ENCODE measurements around the gene TMEM30A.
A peak's percentile ranks its signal among the peaks of the same experiment; 100 is the strongest.

Gene TMEM30A

DNA sequence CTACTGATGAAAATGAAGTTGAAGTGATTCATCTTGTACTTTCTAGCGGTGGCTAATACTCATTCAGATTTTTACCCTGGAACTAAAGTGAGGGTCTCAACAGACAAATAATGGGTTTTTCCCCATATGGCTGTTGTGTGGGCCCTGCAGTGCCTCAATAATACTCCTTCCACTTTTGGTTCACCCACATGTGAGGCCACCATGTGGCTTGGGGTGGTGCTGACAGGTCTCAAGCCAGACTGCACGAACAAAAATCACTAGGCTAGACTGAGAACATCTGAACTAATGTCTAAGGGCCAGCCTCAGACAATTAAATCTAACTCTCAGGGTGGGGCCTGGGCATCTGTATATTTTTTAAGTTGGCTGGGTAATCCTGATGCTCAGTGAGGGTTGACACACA lies 70.9 kb downstream of the TMEM30A start:
- H3K4me3 ChIP-seq (ENCODE audit: low read length): no peak overlapping the region
- no peak for DNase-seq (ENCODE audit: low read depth)

GRCh38 chr6:75213112-75213511 lies 71.5 kb downstream of the TMEM30A start:
- H3K4me3 ChIP-seq (ENCODE audit: low read length): no peak overlapping the region
- peak; percentile 72 for DNase-seq (ENCODE audit: low read depth)
- TF ChIP-seq, protein P1, sequence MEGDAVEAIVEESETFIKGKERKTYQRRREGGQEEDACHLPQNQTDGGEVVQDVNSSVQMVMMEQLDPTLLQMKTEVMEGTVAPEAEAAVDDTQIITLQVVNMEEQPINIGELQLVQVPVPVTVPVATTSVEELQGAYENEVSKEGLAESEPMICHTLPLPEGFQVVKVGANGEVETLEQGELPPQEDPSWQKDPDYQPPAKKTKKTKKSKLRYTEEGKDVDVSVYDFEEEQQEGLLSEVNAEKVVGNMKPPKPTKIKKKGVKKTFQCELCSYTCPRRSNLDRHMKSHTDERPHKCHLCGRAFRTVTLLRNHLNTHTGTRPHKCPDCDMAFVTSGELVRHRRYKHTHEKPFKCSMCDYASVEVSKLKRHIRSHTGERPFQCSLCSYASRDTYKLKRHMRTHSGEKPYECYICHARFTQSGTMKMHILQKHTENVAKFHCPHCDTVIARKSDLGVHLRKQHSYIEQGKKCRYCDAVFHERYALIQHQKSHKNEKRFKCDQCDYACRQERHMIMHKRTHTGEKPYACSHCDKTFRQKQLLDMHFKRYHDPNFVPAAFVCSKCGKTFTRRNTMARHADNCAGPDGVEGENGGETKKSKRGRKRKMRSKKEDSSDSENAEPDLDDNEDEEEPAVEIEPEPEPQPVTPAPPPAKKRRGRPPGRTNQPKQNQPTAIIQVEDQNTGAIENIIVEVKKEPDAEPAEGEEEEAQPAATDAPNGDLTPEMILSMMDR (conservative IDR thresholded peaks at IDR 0.05; ENCODE audit: low read length): no peak

More for the DNA sequence above, 70.9 kb downstream of the TMEM30A start:
- TF ChIP-seq, protein P1 (conservative IDR thresholded peaks at IDR 0.05; ENCODE audit: low read length): 0 out of 2 replicates have a peak, but pooled peaks have one; percentile 7

GRCh38 chr6:75211920-75212590 lies 72.5 kb downstream of the TMEM30A start:
- TF ChIP-seq, protein P1 (conservative IDR thresholded peaks at IDR 0.05; ENCODE audit: low read length): no peak
- no peak overlapping the region for H3K4me3 ChIP-seq (ENCODE audit: low read length)
- no peak for DNase-seq (ENCODE audit: low read depth)

DNA sequence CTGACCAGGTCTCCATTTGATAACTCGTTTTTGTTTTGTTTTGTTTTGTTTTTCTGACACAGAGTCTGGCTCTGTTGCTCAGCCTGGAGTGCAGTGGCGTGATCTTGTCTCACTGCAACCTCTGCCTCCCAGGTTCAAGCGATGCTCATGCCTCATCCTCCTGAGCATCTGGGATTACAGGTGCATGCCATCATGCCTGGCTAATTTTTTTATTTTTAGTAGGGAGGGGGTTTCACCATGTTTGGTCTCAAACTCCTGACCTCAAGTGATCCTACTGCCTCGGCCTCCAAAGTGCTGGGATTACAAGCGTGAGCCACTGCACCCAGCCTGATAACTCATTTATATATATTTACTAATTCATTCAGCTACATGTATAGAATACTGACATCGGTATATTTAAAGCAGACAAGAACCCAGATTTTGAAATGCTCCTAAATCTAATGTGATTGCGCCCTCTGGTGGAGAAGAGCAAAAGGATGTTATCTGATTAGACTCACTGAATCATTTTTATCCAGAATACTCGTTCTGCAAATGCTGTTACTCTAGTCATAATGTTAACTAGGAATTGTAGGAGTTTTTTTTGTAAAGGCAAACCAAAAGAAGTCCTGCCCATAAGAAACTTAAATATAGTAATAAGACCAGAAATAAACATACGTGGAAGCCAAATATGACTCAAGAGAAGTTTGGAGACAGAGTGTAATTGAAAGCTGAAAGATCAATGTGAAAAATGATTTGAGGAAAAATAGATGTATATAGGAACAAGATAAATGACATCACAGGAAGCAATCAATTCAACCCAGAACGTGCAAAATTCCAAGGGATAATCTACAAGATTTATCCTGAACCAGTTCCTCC lies 73.5 kb downstream of the TMEM30A start:
- peak; percentile 73 for DNase-seq (ENCODE audit: low read depth)
- no peak overlapping the region for H3K4me3 ChIP-seq (ENCODE audit: low read length)
- TF ChIP-seq, protein P1 (conservative IDR thresholded peaks at IDR 0.05; ENCODE audit: low read length): peak; percentile 78

- TF ChIP-seq, protein P1 (conservative IDR thresholded peaks at IDR 0.05; ENCODE audit: low read length): no peak
- no peak for DNase-seq (ENCODE audit: low read depth)
- H3K4me3 ChIP-seq (ENCODE audit: low read length): no peak overlapping the region
Observed at GRCh38 chr6:75209184-75209723, 75.3 kb downstream of the TMEM30A start.

GRCh38 chr6:75208298-75209183 lies 76.1 kb downstream of the TMEM30A start:
- peak overlapping the region; percentile 100 for H3K4me3 ChIP-seq (ENCODE audit: low read length)
- peak; percentile 84 for DNase-seq (ENCODE audit: low read depth)
- TF ChIP-seq, protein P1 (conservative IDR thresholded peaks at IDR 0.05; ENCODE audit: low read length): peak; percentile 90

Data from AG10803 (cell line).